ENCODE measurements around the gene TGFBR3L. TPM values are rescaled to one million over a fixed set of nuclear protein-coding genes. Genes with fewer than 3 reads are reported as not detected.

TGFBR3L gene
- total and polyA plus RNA-seq, 10 of the 15 experiments (the other 5 are each of a cell fraction or from before 2014, with no cell fraction given): 0.20 to 0.23 TPM; not detected in 8

GRCh38 chr19:7932930-7933300 lies 18.3 kb downstream of the TGFBR3L start:
- CTCF ChIA-PET: no interaction called here

More at GRCh38 chr19:7932930-7933300, 18.3 kb downstream of the TGFBR3L start:
- H2AFZ ChIP-seq (ENCODE audit: control insufficient read depth, low read depth, low read length): no peak overlapping the region
- in situ Hi-C loops (cut with MboI): no loop called here
- FAIRE-seq (no peak), DNase-seq (ENCODE audit: low read depth, low spot score) (no peak), ATAC-seq (no peak)
- intact Hi-C loops (cut with micrococcal nuclease; ENCODE audit: unreplicated experiment): no loop called here
- TF ChIP-seq ZNF207 (IDR thresholded peaks at IDR 0.05; ENCODE audit: borderline replicate concordance): no peak
- TF ChIP-seq MYB (IDR thresholded peaks at IDR 0.05; ENCODE audit: borderline replicate concordance, low read depth, low read length): no peak
- no peak for TF ChIP-seq ZNF622 (IDR thresholded peaks at IDR 0.05)
- no peak for TF ChIP-seq PML (IDR thresholded peaks at IDR 0.05; ENCODE audit: low read length)
- TF ChIP-seq RBBP5 (conservative IDR thresholded peaks at IDR 0.05): no peak
- TF ChIP-seq SIX5 (IDR thresholded peaks at IDR 0.05; ENCODE audit: low read depth, low read length, severe bottlenecking): no peak
- no peak for TF ChIP-seq REST (IDR thresholded peaks at IDR 0.05; ENCODE audit: low read depth, low read length)
- TF ChIP-seq PRDM15 (CRISPR knock-in tag; IDR thresholded peaks at IDR 0.05): no peak
- TF ChIP-seq MLLT1 (IDR thresholded peaks at IDR 0.05): no peak
- RAD21 ChIA-PET (ENCODE audit: unreplicated experiment): no interaction called here
- H3K4me1 ChIP-seq (ENCODE audit: control insufficient read depth, insufficient read depth, low read length): no peaks in the 10 kb centered on the region; the same call in 1 of the 2 replicates
- H3K4me3 ChIP-seq: no peak overlapping the region
- no peak overlapping the region for H3K9ac ChIP-seq (ENCODE audit: control insufficient read depth, insufficient read depth, low read length)
- H3K79me2 ChIP-seq (ENCODE audit: control insufficient read depth, insufficient read depth, low read length): no peaks in the 10 kb centered on the region
- no peaks in the 10 kb centered on the region; the same call in 1 of the 2 replicates for H4K20me1 ChIP-seq (ENCODE audit: control insufficient read depth, insufficient read depth)
- no peak overlapping the region for H3K4me2 ChIP-seq (ENCODE audit: control insufficient read depth, insufficient read depth)
- SMC1A ChIA-PET (ENCODE audit: uncharacterized antibody, unreplicated experiment): no interaction called here
- 90% methylated on average over 10 of the region's 10 CpGs for WGBS (ENCODE audit: insufficient coverage, insufficient replicate concordance, low lambda C conversion rate, missing lambda C conversion rate)
- no TSS peak for BruUV-seq (replicated peaks)
- POLR2A ChIA-PET: no interaction called here
- no peak overlapping the region for H3K27ac ChIP-seq (ENCODE audit: control insufficient read depth, insufficient read depth)
- H3K9me3 ChIP-seq (replicated peaks; ENCODE audit: control insufficient read depth, insufficient read depth, low read length): no peaks in the 10 kb centered on the region
- H3K27me3 ChIP-seq (replicated peaks in 1 of 2; ENCODE audit: control insufficient read depth in 2 of 2, insufficient read depth in 2 of 2, low read length in 1 of 2): no peaks in the 10 kb centered on the region
- peaks cover 13 to 45% of the 10 kb centered on the region in 2 experiments; a peak in 3 of 4 replicates for H3K36me3 ChIP-seq (ENCODE audit: control insufficient read depth in 2 of 2, insufficient read depth in 2 of 2, low read length in 1 of 2)

All from GM12878 (cell line).